OCI-LY7 (cell line): ENCODE data around the gene PTPRU.

Source experiments
- EZH2phosphoT487 ChIP-seq: fragments of 200-600 bp; sonication (generic); IDR thresholded peaks from 2 replicates; pipeline ENCODE4 v1.6.1; 2018; ENCODE audit warnings: low read depth, borderline replicate concordance, mild to moderate bottlenecking, mixed run types, antibody characterized with exemption, low read length, moderate library complexity, mixed read lengths
- TF ChIP-seq, protein P1 (sequence below): fragments of 200-600 bp; sonication (generic); conservative IDR thresholded peaks from 2 replicates; pipeline ENCODE4 v1.5.1; 2014; ENCODE audit warnings: mild to moderate bottlenecking, antibody characterized with exemption, low read length, moderate library complexity, mixed read lengths

DNA sequence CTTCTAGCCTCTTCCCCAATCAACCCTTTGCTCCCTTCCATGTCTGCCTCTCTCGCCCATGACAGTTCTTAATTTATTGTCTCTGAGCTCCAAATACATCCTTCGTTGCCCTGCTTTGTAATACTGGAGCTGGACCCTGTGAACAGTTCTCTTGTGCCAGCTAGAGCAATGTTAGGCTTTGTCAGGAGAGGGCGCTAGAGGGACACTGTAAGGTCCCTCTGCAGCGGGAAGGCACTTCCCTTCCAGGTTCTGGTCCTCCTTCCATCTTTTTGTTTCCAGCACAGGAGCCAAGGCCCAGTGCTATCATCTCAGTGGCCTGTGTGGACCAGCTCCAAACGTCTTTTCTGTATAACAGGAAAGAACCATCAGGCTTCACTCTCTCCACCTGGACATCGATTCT lies 95.9 kb downstream of the PTPRU start:
- TF ChIP-seq, protein P1, sequence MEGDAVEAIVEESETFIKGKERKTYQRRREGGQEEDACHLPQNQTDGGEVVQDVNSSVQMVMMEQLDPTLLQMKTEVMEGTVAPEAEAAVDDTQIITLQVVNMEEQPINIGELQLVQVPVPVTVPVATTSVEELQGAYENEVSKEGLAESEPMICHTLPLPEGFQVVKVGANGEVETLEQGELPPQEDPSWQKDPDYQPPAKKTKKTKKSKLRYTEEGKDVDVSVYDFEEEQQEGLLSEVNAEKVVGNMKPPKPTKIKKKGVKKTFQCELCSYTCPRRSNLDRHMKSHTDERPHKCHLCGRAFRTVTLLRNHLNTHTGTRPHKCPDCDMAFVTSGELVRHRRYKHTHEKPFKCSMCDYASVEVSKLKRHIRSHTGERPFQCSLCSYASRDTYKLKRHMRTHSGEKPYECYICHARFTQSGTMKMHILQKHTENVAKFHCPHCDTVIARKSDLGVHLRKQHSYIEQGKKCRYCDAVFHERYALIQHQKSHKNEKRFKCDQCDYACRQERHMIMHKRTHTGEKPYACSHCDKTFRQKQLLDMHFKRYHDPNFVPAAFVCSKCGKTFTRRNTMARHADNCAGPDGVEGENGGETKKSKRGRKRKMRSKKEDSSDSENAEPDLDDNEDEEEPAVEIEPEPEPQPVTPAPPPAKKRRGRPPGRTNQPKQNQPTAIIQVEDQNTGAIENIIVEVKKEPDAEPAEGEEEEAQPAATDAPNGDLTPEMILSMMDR: peak; percentile 75
- no peak for TF ChIP-seq EZH2phosphoT487
